ENCODE data around the gene NT5M. TPM values are rescaled to one million over a fixed set of nuclear protein-coding genes. Genes with fewer than 3 reads are reported as not detected.

The NT5M gene
- total RNA-seq, 1 donor from 2014 or later, result 1.9 TPM

DNA sequence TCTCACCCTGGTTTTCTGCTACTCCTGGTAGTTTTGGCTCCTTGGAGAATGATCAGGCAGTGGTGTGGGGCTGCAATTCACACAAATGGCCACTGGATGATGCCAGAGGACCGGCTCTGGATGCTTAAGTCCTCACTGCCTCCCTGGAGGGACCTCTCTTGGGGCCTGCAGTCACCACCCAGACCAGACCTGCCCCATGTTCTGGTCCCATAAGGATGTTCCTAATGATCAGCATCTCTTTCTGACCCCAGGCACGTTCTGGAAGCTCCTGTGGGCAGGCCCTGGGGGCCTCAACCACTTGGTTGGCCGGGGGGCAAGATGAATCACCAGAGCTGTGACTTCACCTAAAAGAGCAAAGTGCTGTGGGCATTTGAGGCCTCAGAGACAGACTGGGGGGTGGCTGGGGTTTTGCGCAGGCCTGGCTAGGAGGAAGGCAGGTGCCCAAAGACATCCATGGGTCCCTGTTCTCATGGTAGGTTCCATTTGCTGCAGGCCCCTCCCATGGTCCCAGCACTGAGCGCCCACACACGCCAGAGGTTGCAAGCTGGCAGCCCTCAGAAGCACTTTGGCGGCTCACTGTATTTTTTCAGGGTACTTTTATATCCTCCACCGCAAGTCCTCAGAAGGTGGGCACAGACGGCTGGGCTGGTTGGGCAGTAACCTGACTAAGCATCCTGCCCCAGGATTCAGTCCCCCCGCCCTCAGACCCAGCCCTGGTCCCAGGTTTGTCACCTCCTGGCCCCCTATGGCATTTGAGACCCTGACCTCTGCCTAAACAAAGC lies 53.2 kb downstream of the NT5M start:
- ATAC-seq (peak; percentile 94), DNase-seq (peak; percentile 84)
- Histone ChIP-seq H3K4me3 (no peak overlapping the region), H3K36me3 (no peaks in the 10 kb centered on the region), H3K27me3 (no peaks in the 10 kb centered on the region), H3K4me1 (peaks cover 5% of the 10 kb centered on the region), H3K27ac (no peak overlapping the region), H3K9me3 (peaks cover 4% of the 10 kb centered on the region)
- intact Hi-C loops (cut with DNase I), result loop anchor here (5.0 kb wide), 2 partner anchors 136 to 286 kb away; no protein-coding TSS in a partner anchor
- TF ChIP-seq CTCF (IDR thresholded peaks at IDR 0.05), result peak; percentile 100

GRCh38 chr17:17356931-17357270 lies 53.7 kb downstream of the NT5M start:
- intact Hi-C loops (cut with DNase I), result loop anchor here (5.0 kb wide), 2 partner anchors 135 to 285 kb away; no protein-coding TSS in a partner anchor
- no peak overlapping the region for H3K4me3 ChIP-seq
- H3K27me3 ChIP-seq, result no peaks in the 10 kb centered on the region
- peaks cover 5% of the 10 kb centered on the region for H3K4me1 ChIP-seq
- no peak for ATAC-seq
- no peaks in the 10 kb centered on the region for H3K36me3 ChIP-seq
- H3K27ac ChIP-seq, result no peak overlapping the region
- peak; percentile 53 for DNase-seq
- TF ChIP-seq CTCF (IDR thresholded peaks at IDR 0.05), result no peak
- H3K9me3 ChIP-seq, result peaks cover 4% of the 10 kb centered on the region

DNA sequence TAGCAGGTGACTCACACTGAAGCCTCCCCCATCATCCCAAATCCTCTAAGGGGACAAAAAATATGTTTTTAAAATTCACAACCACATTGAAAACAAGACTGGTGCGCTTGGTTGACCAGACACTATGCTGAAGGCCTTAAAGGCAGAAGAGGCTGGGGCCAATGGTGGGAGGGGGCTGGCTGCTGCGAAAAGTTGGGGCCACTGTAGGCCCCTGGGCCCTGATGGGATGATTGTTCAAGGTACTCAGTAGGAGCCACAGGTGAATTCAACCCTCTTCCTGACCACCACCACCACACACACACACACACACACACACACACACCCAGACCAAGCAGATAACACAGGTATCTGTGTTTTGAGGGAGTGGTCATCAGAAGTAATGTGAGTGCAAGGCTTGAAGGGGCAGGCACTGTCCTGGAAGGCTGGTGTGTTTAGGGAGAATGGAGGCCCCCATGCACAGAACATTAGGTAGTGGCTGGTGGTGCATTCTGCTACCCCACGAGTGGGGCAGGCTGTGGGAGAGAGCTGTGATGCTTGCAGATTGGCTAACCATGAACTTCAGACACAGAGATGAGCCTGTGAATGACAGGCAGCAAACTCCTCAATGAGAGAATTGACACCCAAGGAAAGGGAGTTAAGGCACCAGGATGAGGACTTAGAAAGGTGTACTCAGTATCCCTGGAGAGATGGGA lies 55.0 kb downstream of the NT5M start:
- no peak for TF ChIP-seq CTCF (IDR thresholded peaks at IDR 0.05)
- H3K9me3 ChIP-seq, result peaks cover 4% of the 10 kb centered on the region
- H3K36me3 ChIP-seq, result no peaks in the 10 kb centered on the region
- DNase-seq (peak; percentile 28), ATAC-seq (no peak)
- no peak overlapping the region for H3K4me3 ChIP-seq
- intact Hi-C loops (cut with DNase I), result loop anchor here (5.0 kb wide), 2 partner anchors 134 to 284 kb away; no protein-coding TSS in a partner anchor
- no peaks in the 10 kb centered on the region for H3K27me3 ChIP-seq
- H3K4me1 ChIP-seq, result peaks cover 5% of the 10 kb centered on the region
- no peak overlapping the region for H3K27ac ChIP-seq

DNA sequence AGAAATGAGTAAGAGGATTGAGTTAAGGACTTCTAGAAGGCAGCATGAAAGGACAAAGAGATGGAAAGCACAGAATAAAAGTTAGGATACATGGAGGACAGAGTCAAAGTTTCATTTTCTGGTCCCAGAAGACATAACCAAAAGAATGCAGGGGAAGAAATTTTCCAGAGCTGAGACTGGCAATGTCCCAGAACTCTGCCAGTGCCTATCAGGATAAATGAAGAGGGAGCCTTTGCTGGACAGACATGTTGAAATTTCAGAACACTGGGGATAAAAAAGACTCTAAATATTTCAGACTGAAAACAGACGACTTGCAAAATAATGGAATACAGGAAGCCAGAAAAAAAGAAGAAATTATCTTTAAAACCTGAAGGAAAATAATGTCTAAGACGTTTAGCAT lies 55.7 kb downstream of the NT5M start:
- H3K9me3 ChIP-seq, result peaks cover 4% of the 10 kb centered on the region
- ATAC-seq (no peak), DNase-seq (no peak)
- peaks cover 9% of the 10 kb centered on the region for H3K4me1 ChIP-seq
- H3K4me3 ChIP-seq, result no peak overlapping the region
- no peak for TF ChIP-seq CTCF (IDR thresholded peaks at IDR 0.05)
- H3K36me3 ChIP-seq, result no peaks in the 10 kb centered on the region
- no peak overlapping the region for H3K27ac ChIP-seq
- intact Hi-C loops (cut with DNase I), result loop anchor here (5.0 kb wide), 2 partner anchors 133 to 283 kb away; no protein-coding TSS in a partner anchor
- H3K27me3 ChIP-seq, result no peaks in the 10 kb centered on the region

DNA sequence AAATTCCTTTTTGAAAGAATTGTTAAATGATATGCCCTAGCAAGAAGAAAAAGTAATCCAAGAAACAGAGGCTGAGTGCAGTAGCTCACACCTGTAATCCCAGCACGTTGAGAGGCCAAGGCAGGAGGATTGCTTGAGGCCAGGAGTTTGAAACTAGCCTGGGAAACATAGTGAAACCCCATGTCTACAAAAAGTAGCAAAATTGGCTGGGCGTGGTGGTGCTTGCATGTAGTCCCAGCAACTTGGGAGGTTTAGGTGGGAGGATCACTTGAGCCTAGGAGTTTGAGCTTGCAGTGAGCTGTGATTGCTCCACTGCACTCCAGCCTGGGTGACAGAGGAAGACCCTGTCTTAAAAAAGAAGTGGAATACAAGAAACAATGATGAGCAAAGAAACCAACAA lies 56.1 kb downstream of the NT5M start:
- no peak for TF ChIP-seq CTCF (IDR thresholded peaks at IDR 0.05)
- H3K36me3 ChIP-seq, result no peaks in the 10 kb centered on the region

More for the DNA sequence above, 56.1 kb downstream of the NT5M start:
- intact Hi-C loops (cut with DNase I), result loop anchor here (5.0 kb wide), 2 partner anchors 133 to 283 kb away; no protein-coding TSS in a partner anchor
- H3K27me3 ChIP-seq, result no peaks in the 10 kb centered on the region
- peaks cover 13% of the 10 kb centered on the region for H3K4me1 ChIP-seq
- peaks cover 4% of the 10 kb centered on the region for H3K9me3 ChIP-seq
- no peak overlapping the region for H3K27ac ChIP-seq
- no peak overlapping the region for H3K4me3 ChIP-seq
- ATAC-seq, result no peak
- DNase-seq, result peak; percentile 3

Measured in upper lobe of right lung (tissue), 1 donor.